Mesenchymal stem cell (in vitro differentiated cells and primary cell): ENCODE data around the gene GAMT.
A peak's percentile ranks its signal among the peaks of the same experiment; 100 is the strongest.

Experiments
- DNase-seq: peaks from one replicate; pipeline ENCODE4 v3.0.0-alpha.2; 2013
- H2AFZ ChIP-seq: one replicate; pipeline ENCODE4 v1.6.1; 2013; ENCODE audit warnings: low read depth, mild to moderate bottlenecking, control low read depth, inconsistent platforms, low read length, moderate library complexity
- H2AK5ac ChIP-seq: 2 replicates; pipeline ENCODE4 v1.6.1; 2013; ENCODE audit warnings: low read length, moderate library complexity, mild to moderate bottlenecking, inconsistent platforms; ENCODE audit not compliant: severe bottlenecking
- H2BK120ac ChIP-seq: one replicate; pipeline ENCODE4 v1.6.1; 2013; ENCODE audit warnings: low read depth, mild to moderate bottlenecking, inconsistent platforms, low read length, moderate library complexity
- H2BK12ac ChIP-seq, 2 experiments: one replicate each; pipeline ENCODE4 v1.6.1; 2013; ENCODE audit warnings: inconsistent platforms in 2 of 2, low read length in 2 of 2, mild to moderate bottlenecking in 2 of 2, moderate library complexity in 2 of 2, control low read depth in 1 of 2
- H2BK15ac ChIP-seq: one replicate; pipeline ENCODE4 v1.6.1; 2013; ENCODE audit warnings: mild to moderate bottlenecking, low read depth, inconsistent platforms; ENCODE audit not compliant: poor library complexity, severe bottlenecking
- H2BK5ac ChIP-seq: 2 replicates; pipeline ENCODE4 v1.6.1; 2013; ENCODE audit warnings: low read depth, mild to moderate bottlenecking, low read length, control low read depth, inconsistent platforms; ENCODE audit not compliant: poor library complexity, severe bottlenecking
- H3K14ac ChIP-seq, 2 experiments: one replicate each; pipeline ENCODE4 v1.6.1; 2013; ENCODE audit warnings: inconsistent platforms in 2 of 2, low read length in 2 of 2, control low read depth in 1 of 2, mild to moderate bottlenecking in 1 of 2, moderate library complexity in 1 of 2
- H3K18ac ChIP-seq, 2 experiments: one replicate each; pipeline ENCODE4 v1.6.1; 2013; ENCODE audit warnings: inconsistent platforms in 2 of 2, low read length in 2 of 2, control low read depth in 1 of 2, low read depth in 1 of 2, mild to moderate bottlenecking in 1 of 2
- H3K23ac ChIP-seq, 2 experiments: one replicate each; pipeline ENCODE4 v1.6.1; 2013; ENCODE audit warnings: inconsistent platforms in 2 of 2, low read length in 2 of 2, mild to moderate bottlenecking in 2 of 2, moderate library complexity in 2 of 2, control low read depth in 1 of 2
- H3K27ac ChIP-seq: 2 replicates; pipeline ENCODE4 v1.5.1; 2013; ENCODE audit warnings: mild to moderate bottlenecking, moderate library complexity, low read length, control low read depth, inconsistent platforms; ENCODE audit not compliant: poor library complexity, severe bottlenecking
- H3K27me3 ChIP-seq, 2 experiments: 2 replicates each; pipeline versions ENCODE4 v1.6.1 to v1.7.0; 2013; ENCODE audit warnings: low read length in 2 of 2, mild to moderate bottlenecking in 2 of 2, moderate library complexity in 2 of 2, control low read depth in 1 of 2, inconsistent platforms in 1 of 2; ENCODE audit not compliant: control insufficient read depth in 1 of 2, insufficient read depth in 1 of 2
- H3K36me3 ChIP-seq, 2 experiments: 2 replicates each; pipeline versions ENCODE4 v1.6.1 to v1.7.0; 2013; ENCODE audit warnings: low read length in 2 of 2, control low read depth in 1 of 2, inconsistent platforms in 1 of 2, low read depth in 1 of 2, mild to moderate bottlenecking in 1 of 2; ENCODE audit not compliant: insufficient read depth in 2 of 2, control insufficient read depth in 1 of 2
- H3K4ac ChIP-seq, 2 experiments: one replicate each; pipeline ENCODE4 v1.6.1; 2013; ENCODE audit warnings: inconsistent platforms in 2 of 2, low read length in 2 of 2, mild to moderate bottlenecking in 2 of 2, moderate library complexity in 2 of 2, control low read depth in 1 of 2, low read depth in 1 of 2
- H3K4me1 ChIP-seq: 2 replicates; pipeline ENCODE4 v1.6.1; 2013; ENCODE audit warnings: low read depth, low read length, control low read depth; ENCODE audit not compliant: control insufficient read depth, insufficient read depth
- H3K4me2 ChIP-seq: 2 replicates; pipeline ENCODE4 v1.6.1; 2013; ENCODE audit warnings: low read length, mild to moderate bottlenecking, inconsistent platforms; ENCODE audit not compliant: poor library complexity, severe bottlenecking
- H3K4me3 ChIP-seq, 2 experiments: 2 replicates each; pipeline versions ENCODE4 v1.5.1 to v1.7.0; 2013; ENCODE audit warnings: low read length in 2 of 2, mild to moderate bottlenecking in 2 of 2, control low read depth in 1 of 2, low read depth in 1 of 2; ENCODE audit not compliant: insufficient read depth in 1 of 2
- H3K79me1 ChIP-seq: replicated peaks from 2 replicates; pipeline ENCODE4 v1.6.1; 2013; ENCODE audit warnings: mild to moderate bottlenecking, control low read depth, low read length, inconsistent platforms; ENCODE audit not compliant: poor library complexity, severe bottlenecking
- H3K9ac ChIP-seq: 2 replicates; pipeline ENCODE4 v1.7.0; 2013; ENCODE audit warnings: mild to moderate bottlenecking, low read length, moderate library complexity
- H3K9me3 ChIP-seq: 2 replicates; pipeline ENCODE4 v1.7.0; 2013; ENCODE audit warnings: mild to moderate bottlenecking, low read length; ENCODE audit not compliant: control insufficient read depth
- H4K8ac ChIP-seq: one replicate; pipeline ENCODE4 v1.6.1; 2013; ENCODE audit warnings: inconsistent platforms, mild to moderate bottlenecking, low read length, moderate library complexity
- H4K91ac ChIP-seq: one replicate; pipeline ENCODE4 v1.6.1; 2013; ENCODE audit warnings: mild to moderate bottlenecking, low read length, inconsistent platforms
- WGBS: methylation state at CpG from one replicate; pipeline ENCODE4 v1.1.7; 2013; ENCODE audit warnings: mixed read lengths; 5-methylcytosine and 5-hydroxymethylcytosine counted together

Gene GAMT

GRCh38 chr19:1361601-1362386 lies 39.5 kb downstream of the GAMT start:
- Histone ChIP-seq H3K79me1 (peaks cover 32% of the 10 kb centered on the region), H3K23ac (peak overlapping the region in 1 of 2 experiments; percentile 48), H4K91ac (no peak overlapping the region), H3K9me3 (no peaks in the 10 kb centered on the region), H2BK120ac (no peak overlapping the region), H3K4me2 (peak overlapping the region; percentile 75), H2AFZ (no peak overlapping the region), H4K8ac (no peak overlapping the region), H3K14ac (peak overlapping the region in 1 of 2 experiments; percentile 14), H3K36me3 (peaks cover 58 to 83% of the 10 kb centered on the region in 2 experiments), H3K4me3 (peak overlapping the region in 1 of 2 experiments; percentile 71), H3K4me1 (peaks cover 22% of the 10 kb centered on the region), H3K27ac (peak overlapping the region; percentile 90), H2BK5ac (peak overlapping the region; percentile 51), H3K27me3 (no peaks in the 10 kb centered on the region), H3K4ac (no peak overlapping the region), H2BK15ac (no peak overlapping the region), H2AK5ac (peak overlapping the region; percentile 58), H2BK12ac (no peak overlapping the region), H3K9ac (peak overlapping the region; percentile 81), H3K18ac (no peak overlapping the region)
- DNase-seq, result peak; percentile 32
- 93% methylated on average over 26 of the region's 30 CpGs for WGBS

GRCh38 chr19:1360818-1361461 lies 40.4 kb downstream of the GAMT start:
- Histone ChIP-seq H3K27me3 (no peaks in the 10 kb centered on the region), H3K27ac (peak overlapping the region; percentile 90), H3K4me3 (peak overlapping the region in 1 of 2 experiments; percentile 71), H3K4ac (no peak overlapping the region), H3K9me3 (no peaks in the 10 kb centered on the region), H3K4me1 (peaks cover 27% of the 10 kb centered on the region), H3K18ac (no peak overlapping the region), H3K14ac (no peak overlapping the region), H2BK12ac (no peak overlapping the region), H3K4me2 (peak overlapping the region; percentile 56), H3K9ac (peak overlapping the region; percentile 81), H2AFZ (no peak overlapping the region), H2BK15ac (no peak overlapping the region), H2AK5ac (no peak overlapping the region), H3K36me3 (peaks cover 50 to 76% of the 10 kb centered on the region in 2 experiments), H2BK5ac (no peak overlapping the region), H2BK120ac (no peak overlapping the region), H4K8ac (no peak overlapping the region), H4K91ac (no peak overlapping the region), H3K23ac (no peak overlapping the region), H3K79me1 (peaks cover 23% of the 10 kb centered on the region)
- no peak for DNase-seq
- WGBS, result 90% methylated on average over 28 of the region's 31 CpGs

GRCh38 chr19:1360126-1360817 lies 41.1 kb downstream of the GAMT start:
- Histone ChIP-seq H3K4me1 (peaks cover 32% of the 10 kb centered on the region), H3K36me3 (peaks cover 43 to 70% of the 10 kb centered on the region in 2 experiments)
- 93% methylated on average over 30 of the region's 30 CpGs for WGBS

More at GRCh38 chr19:1360126-1360817, 41.1 kb downstream of the GAMT start:
- Histone ChIP-seq H3K4me2 (peak overlapping the region; percentile 56), H2AFZ (no peak overlapping the region), H4K8ac (no peak overlapping the region), H4K91ac (no peak overlapping the region), H3K23ac (no peak overlapping the region), H2AK5ac (peak overlapping the region; percentile 7), H3K18ac (no peak overlapping the region), H3K4me3 (peak overlapping the region in 1 of 2 experiments; percentile 71), H3K27ac (peak overlapping the region; percentile 29), H2BK120ac (no peak overlapping the region), H2BK15ac (no peak overlapping the region), H3K9ac (peak overlapping the region; percentile 81), H3K27me3 (no peaks in the 10 kb centered on the region), H2BK5ac (no peak overlapping the region), H3K9me3 (no peaks in the 10 kb centered on the region), H3K14ac (no peak overlapping the region), H2BK12ac (no peak overlapping the region), H3K79me1 (peaks cover 19% of the 10 kb centered on the region), H3K4ac (no peak overlapping the region)
- DNase-seq, result no peak
